Neutrophil (primary cell): ENCODE data around the gene L3MBTL4.

Source experiments
- H3K27ac ChIP-seq: fragments of 200-600 bp; sonication (generic); 2 replicates; pipeline ENCODE4 v1.5.1; 2016; ENCODE audit warnings: mild to moderate bottlenecking, moderate library complexity
- H3K27me3 ChIP-seq: fragments of 200-600 bp; sonication (generic); 2 replicates; pipeline ENCODE4 v1.6.0; 2016; ENCODE audit warnings: mild to moderate bottlenecking
- H3K36me3 ChIP-seq: fragments of 200-600 bp; sonication (generic); 2 replicates; pipeline ENCODE4 v1.5.1; 2017
- H3K4me1 ChIP-seq, 2 experiments: fragments of 200-600 bp in 1 of 2; sonication (generic) in 1 of 2; 1 replicate in 1 of 2; 2 replicates in 1 of 2; pipeline versions ENCODE4 v1.5.1 to v1.6.1; 2013 to 2016; ENCODE audit warnings: low read depth in 1 of 2, low read length in 1 of 2, mild to moderate bottlenecking in 1 of 2, moderate library complexity in 1 of 2; ENCODE audit not compliant: control insufficient read depth in 1 of 2, insufficient read depth in 1 of 2
- H3K4me3 ChIP-seq, 2 experiments: fragments of 200-600 bp in 1 of 2; sonication (generic) in 1 of 2; 1 replicate in 1 of 2; 2 replicates in 1 of 2; pipeline ENCODE4 v1.5.1; 2013 to 2016; ENCODE audit warnings: low read depth in 1 of 2, low read length in 1 of 2, mild to moderate bottlenecking in 1 of 2, moderate library complexity in 1 of 2
- H3K9me3 ChIP-seq: fragments of 200-600 bp; sonication (generic); 2 replicates; pipeline ENCODE4 v1.5.1; 2016
- TF ChIP-seq, protein P1 (sequence below): fragments of 200-600 bp; sonication (generic); IDR thresholded peaks from 2 replicates; pipeline ENCODE4 v1.5.1; 2016; ENCODE audit warnings: antibody characterized with exemption

L3MBTL4 gene

GRCh38 chr18:6297875-6298274 is 116.8 kb downstream of the L3MBTL4 start:
- Histone ChIP-seq H3K27ac (no peak overlapping the region), H3K9me3 (no peaks in the 10 kb centered on the region), H3K36me3 (no peaks in the 10 kb centered on the region), H3K4me3 (no peak overlapping the region), H3K4me1 (no peaks in the 10 kb centered on the region), H3K27me3 (no peaks in the 10 kb centered on the region)
- TF ChIP-seq, protein P1, sequence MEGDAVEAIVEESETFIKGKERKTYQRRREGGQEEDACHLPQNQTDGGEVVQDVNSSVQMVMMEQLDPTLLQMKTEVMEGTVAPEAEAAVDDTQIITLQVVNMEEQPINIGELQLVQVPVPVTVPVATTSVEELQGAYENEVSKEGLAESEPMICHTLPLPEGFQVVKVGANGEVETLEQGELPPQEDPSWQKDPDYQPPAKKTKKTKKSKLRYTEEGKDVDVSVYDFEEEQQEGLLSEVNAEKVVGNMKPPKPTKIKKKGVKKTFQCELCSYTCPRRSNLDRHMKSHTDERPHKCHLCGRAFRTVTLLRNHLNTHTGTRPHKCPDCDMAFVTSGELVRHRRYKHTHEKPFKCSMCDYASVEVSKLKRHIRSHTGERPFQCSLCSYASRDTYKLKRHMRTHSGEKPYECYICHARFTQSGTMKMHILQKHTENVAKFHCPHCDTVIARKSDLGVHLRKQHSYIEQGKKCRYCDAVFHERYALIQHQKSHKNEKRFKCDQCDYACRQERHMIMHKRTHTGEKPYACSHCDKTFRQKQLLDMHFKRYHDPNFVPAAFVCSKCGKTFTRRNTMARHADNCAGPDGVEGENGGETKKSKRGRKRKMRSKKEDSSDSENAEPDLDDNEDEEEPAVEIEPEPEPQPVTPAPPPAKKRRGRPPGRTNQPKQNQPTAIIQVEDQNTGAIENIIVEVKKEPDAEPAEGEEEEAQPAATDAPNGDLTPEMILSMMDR: no peak

DNA sequence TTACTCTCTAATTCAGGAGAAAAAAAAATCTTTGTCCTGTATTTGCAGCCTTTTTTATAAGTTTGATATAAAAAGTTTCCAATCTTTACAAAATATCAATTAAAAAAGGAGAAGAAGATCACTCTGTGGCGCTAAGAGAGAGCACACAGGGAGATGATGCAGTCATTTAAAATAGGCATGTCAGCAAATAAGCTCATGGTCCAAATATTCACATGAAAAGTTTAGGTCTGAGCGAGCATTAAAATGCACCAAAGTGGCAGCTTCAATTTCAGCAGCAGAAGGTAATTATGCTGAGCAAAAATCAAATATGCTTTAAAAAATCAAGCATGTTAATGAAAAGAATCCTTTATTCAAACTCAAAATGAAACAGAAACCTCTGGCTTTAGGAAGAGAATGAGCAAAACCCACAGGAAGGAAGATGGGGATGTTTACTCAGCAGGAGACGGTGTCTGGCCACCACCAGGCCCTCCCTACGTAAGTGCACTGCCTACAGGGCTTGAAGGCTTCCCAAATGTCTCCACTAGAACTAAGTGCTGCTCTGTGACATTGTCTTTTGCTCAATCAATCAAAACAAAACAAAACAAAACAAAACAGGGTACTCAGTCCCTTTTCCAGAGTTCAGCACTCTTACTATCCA is 120.4 kb downstream of the L3MBTL4 start:
- no peaks in the 10 kb centered on the region for H3K4me1 ChIP-seq
- H3K9me3 ChIP-seq: no peaks in the 10 kb centered on the region
- TF ChIP-seq, protein P1: no peak
- H3K27me3 ChIP-seq: no peaks in the 10 kb centered on the region
- no peak overlapping the region for H3K4me3 ChIP-seq
- H3K36me3 ChIP-seq: no peaks in the 10 kb centered on the region
- H3K27ac ChIP-seq: no peak overlapping the region

DNA sequence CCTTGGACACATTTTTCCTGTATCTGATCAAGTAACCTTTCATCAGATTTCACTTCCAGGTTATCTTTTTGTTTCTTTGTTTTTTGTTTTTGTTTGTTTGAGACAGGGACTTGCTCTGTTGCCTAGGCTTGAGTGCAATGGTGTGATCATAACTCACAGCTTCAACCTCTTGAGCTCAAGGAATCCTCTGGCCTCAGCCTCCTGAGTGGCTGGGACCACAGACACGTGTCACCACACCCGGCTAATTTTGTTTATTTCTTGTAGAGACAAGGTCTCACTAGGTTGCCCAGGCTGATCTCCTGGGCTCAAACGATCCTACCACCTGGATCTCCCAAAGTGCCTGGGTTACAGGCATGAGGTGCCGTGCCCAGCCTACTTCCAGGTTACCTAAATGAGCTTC is 124.9 kb downstream of the L3MBTL4 start:
- TF ChIP-seq, protein P1: no peak
- H3K4me1 ChIP-seq: no peaks in the 10 kb centered on the region
- H3K9me3 ChIP-seq: no peaks in the 10 kb centered on the region
- H3K4me3 ChIP-seq: no peak overlapping the region
- H3K27ac ChIP-seq: no peak overlapping the region
- H3K36me3 ChIP-seq: no peaks in the 10 kb centered on the region
- no peaks in the 10 kb centered on the region for H3K27me3 ChIP-seq

DNA sequence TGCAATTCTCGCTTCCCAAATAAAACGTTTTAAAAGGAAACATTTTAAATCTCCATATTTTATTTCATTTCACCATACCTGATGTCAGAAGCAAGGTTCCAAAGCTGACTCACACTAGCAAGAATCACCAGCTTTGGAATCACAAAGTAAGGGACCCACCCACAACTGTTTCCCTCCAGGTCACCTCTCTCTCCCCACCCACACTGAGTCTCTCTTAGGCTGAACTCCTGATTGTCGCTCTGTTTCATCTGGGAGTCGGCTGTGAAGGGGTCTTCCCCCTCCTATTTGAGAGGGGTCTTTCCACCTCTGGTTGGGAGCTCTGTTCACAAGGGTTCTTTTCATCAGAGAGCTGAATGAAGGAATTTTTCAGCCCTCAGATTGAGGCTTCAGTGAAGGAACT is 128.1 kb downstream of the L3MBTL4 start:
- Histone ChIP-seq H3K27me3 (no peaks in the 10 kb centered on the region), H3K4me1 (no peaks in the 10 kb centered on the region), H3K36me3 (no peaks in the 10 kb centered on the region), H3K4me3 (no peak overlapping the region), H3K27ac (no peak overlapping the region), H3K9me3 (no peaks in the 10 kb centered on the region)
- TF ChIP-seq, protein P1: no peak

DNA sequence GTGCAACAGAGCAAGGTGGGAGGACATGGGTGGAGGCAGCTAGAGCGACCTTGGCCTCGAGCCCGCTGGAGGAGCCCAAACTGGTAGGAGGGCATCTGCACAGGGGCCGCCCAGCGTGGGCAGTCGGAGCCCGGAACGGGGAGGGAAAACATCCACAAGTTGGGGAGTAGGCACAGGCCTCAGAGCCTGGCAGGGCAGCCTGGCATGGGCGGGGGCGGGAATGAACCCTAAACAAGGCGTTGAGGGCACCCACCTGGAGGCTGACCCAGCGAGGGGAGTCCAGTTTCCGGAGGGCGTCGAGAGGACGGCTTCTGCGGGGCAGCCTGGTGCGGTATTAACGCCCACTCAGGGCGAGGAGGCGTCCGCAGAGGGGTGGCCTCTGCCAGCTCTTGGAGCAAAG is 129.9 kb downstream of the L3MBTL4 start:
- Histone ChIP-seq H3K4me1 (no peaks in the 10 kb centered on the region), H3K4me3 (no peak overlapping the region)

More for the DNA sequence above, 129.9 kb downstream of the L3MBTL4 start:
- Histone ChIP-seq H3K27me3 (no peaks in the 10 kb centered on the region), H3K9me3 (no peaks in the 10 kb centered on the region), H3K27ac (no peak overlapping the region), H3K36me3 (no peaks in the 10 kb centered on the region)
- TF ChIP-seq, protein P1: no peak
